H1 (cell line): ENCODE results near the gene CMTR1.

Experiments used
- POLR2AphosphoS5 ChIP-seq: IDR thresholded peaks from 2 replicates; pipeline ENCODE4 v1.6.1; 2011; ENCODE audit warnings: low read depth, low read length
- TCF12 ChIP-seq: IDR thresholded peaks from 2 replicates; pipeline ENCODE4 v1.6.1; 2011; ENCODE audit warnings: low read depth, mild to moderate bottlenecking, low read length

GRCh38 chr6:37393381-37393929 is 39.6 kb upstream of the CMTR1 start:
- TF ChIP-seq TCF12 (no peak), POLR2AphosphoS5 (no peak)
